DMS153 (cell line): Measurements from ENCODE around the gene TAF11L13.

ENCODE experiments used
- DNase-seq: peaks from one replicate; lab custom pipeline; 2025; lab: John Stamatoyannopoulos, UW

Gene TAF11L13

DNA sequence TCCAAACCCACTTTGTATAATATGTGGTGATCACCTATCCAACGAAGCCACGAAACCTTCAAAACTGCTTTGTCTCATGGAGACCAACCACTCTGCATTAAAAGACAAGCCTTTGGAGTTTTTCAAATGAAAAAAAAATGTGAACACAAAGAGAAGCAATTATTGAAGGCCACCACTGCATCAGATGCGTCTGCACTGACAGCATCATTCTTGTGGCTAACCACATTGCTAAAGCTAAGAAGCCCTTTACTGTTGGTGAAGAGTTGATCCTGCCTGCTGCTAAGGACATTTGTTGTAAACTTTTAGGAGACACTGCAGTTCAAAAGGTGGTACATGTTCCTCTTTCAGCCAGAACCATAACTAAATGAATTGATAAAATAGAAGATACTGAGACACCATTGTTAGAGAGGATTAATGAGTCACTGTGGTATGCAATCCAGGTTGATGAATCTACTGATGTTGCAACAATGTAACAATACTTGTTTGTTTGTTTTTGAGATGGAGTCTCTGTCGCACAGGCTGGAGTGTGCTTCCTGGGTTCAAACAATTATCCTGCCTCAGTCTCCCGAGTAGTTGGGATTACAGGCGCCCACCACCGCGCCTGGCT, 47.8 kb downstream of the TAF11L13 start:
- DNase-seq, result no peak

GRCh38 chr5:17680737-17681136, 48.8 kb downstream of the TAF11L13 start:
- no peak for DNase-seq
